GM18499 (cell line): ENCODE data around the gene FURIN.

Source experiments
- ATAC-seq: cut with Tn5 transposase; IDR thresholded peaks from one replicate; pipeline ENCODE4 v1.9.1; 2021; ENCODE audit warnings: moderate number of reproducible peaks; ENCODE audit not compliant: insufficient read depth, unreplicated experiment

Gene FURIN

DNA sequence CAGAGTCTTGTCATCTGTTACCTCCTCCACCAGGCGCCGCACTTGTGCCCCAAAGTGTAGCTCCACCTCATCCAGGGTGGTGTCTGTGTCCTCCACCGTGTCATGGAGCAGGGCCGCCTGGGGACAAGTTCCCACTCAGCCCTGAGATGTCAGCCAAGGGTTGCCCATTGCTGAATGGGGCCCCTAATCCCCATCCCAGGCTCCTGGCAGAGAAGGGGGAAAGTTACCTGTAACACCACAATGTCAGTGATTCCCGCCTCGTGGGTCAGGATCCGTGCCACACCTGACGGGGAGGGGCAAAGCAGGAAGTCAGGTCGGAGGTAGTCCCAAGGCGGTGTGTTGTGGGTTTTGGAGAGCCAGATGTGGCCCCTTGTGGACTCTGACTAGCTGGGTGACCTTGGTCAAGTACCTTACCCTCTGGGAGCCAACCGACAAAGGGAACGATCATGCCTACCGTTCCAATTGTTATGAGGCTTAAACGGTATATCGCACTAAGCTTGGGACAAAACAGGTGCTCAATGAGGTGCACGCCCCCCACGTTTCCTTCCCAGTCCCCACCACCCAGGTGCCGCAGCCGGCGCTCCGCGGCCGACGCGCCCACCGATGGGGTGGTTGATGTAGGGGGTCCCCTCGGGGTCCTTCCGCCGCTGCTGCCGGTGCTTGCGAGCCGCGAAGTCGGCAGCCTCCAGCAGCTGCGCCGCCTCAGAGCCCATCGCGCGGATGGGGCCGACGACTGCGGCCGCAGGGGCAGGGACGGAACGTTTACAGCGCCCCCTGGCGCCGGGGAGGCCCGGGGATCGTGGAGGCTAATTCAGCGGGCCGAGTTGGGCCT lies 63.7 kb downstream of the FURIN start, which contains the start of gene HDDC3:
HDDC3 (minus strand) TSS at position 722 of the 832 bp plus-strand sequence; CDS start at position 713, 9 bp downstream.
- ATAC-seq: no peak

DNA sequence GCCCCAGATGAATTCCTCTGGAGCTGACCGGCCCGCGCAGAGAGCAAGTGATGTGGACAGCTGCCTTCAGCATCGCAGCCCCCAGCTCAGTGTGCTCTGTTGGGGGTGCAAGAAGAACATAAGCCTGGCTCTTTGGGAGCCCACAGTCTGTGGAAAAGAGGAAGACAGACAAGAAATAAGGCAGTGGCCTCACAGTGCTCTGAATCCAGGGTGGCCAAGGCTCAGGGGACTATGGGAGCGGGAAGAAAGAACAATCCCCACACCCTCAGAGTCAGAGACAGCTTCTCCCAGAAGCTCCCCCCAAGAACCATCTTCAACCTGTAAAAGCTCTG lies 64.2 kb downstream of the FURIN start:
- ATAC-seq: no peak
